ENCODE results near the gene MYO1B.

MYO1B gene

GRCh38 chr2:191465766-191466420, 220.7 kb downstream of the MYO1B start:
- Histone ChIP-seq H2AFZ (ENCODE audit: low read length) (no peak overlapping the region), H4K20me1 (ENCODE audit: insufficient read depth, low read length, poor library complexity, severe bottlenecking) (no peaks in the 10 kb centered on the region), H3F3A (ENCODE audit: low read depth) (no peaks in the 10 kb centered on the region), H3K4me1 (ENCODE audit: insufficient read depth, low read length, poor library complexity, severe bottlenecking) (no peaks in the 10 kb centered on the region), H3K27me3 (ENCODE audit: insufficient read depth, low read length, poor library complexity, severe bottlenecking) (no peaks in the 10 kb centered on the region), H3K9ac (ENCODE audit: low read depth, low read length, poor library complexity, severe bottlenecking) (no peak overlapping the region), H3K4me2 (ENCODE audit: low read depth, low read length, poor library complexity, severe bottlenecking) (no peak overlapping the region), H3K9me3 (ENCODE audit: insufficient read depth, low read depth, low read length) (no peaks in the 10 kb centered on the region), H3K36me3 (ENCODE audit: insufficient read depth, low read length) (no peaks in the 10 kb centered on the region), H3K79me2 (ENCODE audit: insufficient read depth, low read length) (no peaks in the 10 kb centered on the region), H3K9me2 (replicated peaks; ENCODE audit: low read depth, low read length) (no peaks in the 10 kb centered on the region), H3K4me3 (ENCODE audit: low read length, poor library complexity, severe bottlenecking) (no peak overlapping the region)
- no peak for TF ChIP-seq EZH2phosphoT487 (IDR thresholded peaks at IDR 0.05; ENCODE audit: borderline replicate concordance)
- TF ChIP-seq CTCF (conservative IDR thresholded peaks at IDR 0.05; ENCODE audit: low read length) = no peak

- Histone ChIP-seq H3K4me1 (ENCODE audit: insufficient read depth, low read length, poor library complexity, severe bottlenecking) (no peaks in the 10 kb centered on the region), H3K4me3 (ENCODE audit: low read length, poor library complexity, severe bottlenecking) (no peak overlapping the region), H3K4me2 (ENCODE audit: low read depth, low read length, poor library complexity, severe bottlenecking) (no peak overlapping the region), H2AFZ (ENCODE audit: low read length) (peak overlapping the region; percentile 16; the same call in 1 of the 2 replicates), H3K36me3 (ENCODE audit: insufficient read depth, low read length) (no peaks in the 10 kb centered on the region), H4K20me1 (ENCODE audit: insufficient read depth, low read length, poor library complexity, severe bottlenecking) (no peaks in the 10 kb centered on the region), H3K9ac (ENCODE audit: low read depth, low read length, poor library complexity, severe bottlenecking) (no peak overlapping the region), H3K79me2 (ENCODE audit: insufficient read depth, low read length) (no peaks in the 10 kb centered on the region), H3K27me3 (ENCODE audit: insufficient read depth, low read length, poor library complexity, severe bottlenecking) (no peaks in the 10 kb centered on the region), H3K9me3 (ENCODE audit: insufficient read depth, low read depth, low read length) (no peaks in the 10 kb centered on the region), H3K9me2 (replicated peaks; ENCODE audit: low read depth, low read length) (no peaks in the 10 kb centered on the region), H3F3A (ENCODE audit: low read depth) (no peaks in the 10 kb centered on the region)
- TF ChIP-seq EZH2phosphoT487 (IDR thresholded peaks at IDR 0.05; ENCODE audit: borderline replicate concordance) (no peak), CTCF (conservative IDR thresholded peaks at IDR 0.05; ENCODE audit: low read length) (no peak)
Observed at GRCh38 chr2:191467113-191467512, 221.9 kb downstream of the MYO1B start.

GRCh38 chr2:191470306-191470705, 225.1 kb downstream of the MYO1B start:
- Histone ChIP-seq H3K4me2 (ENCODE audit: low read depth, low read length, poor library complexity, severe bottlenecking) (no peak overlapping the region), H3K79me2 (ENCODE audit: insufficient read depth, low read length) (no peaks in the 10 kb centered on the region), H3K36me3 (ENCODE audit: insufficient read depth, low read length) (no peaks in the 10 kb centered on the region)

More at GRCh38 chr2:191470306-191470705, 225.1 kb downstream of the MYO1B start:
- no peaks in the 10 kb centered on the region for H3F3A ChIP-seq (ENCODE audit: low read depth)
- H3K27me3 ChIP-seq (ENCODE audit: insufficient read depth, low read length, poor library complexity, severe bottlenecking) = no peaks in the 10 kb centered on the region
- TF ChIP-seq EZH2phosphoT487 (IDR thresholded peaks at IDR 0.05; ENCODE audit: borderline replicate concordance) (no peak), CTCF (conservative IDR thresholded peaks at IDR 0.05; ENCODE audit: low read length) (no peak)
- no peak overlapping the region for H2AFZ ChIP-seq (ENCODE audit: low read length)
- H4K20me1 ChIP-seq (ENCODE audit: insufficient read depth, low read length, poor library complexity, severe bottlenecking) = no peaks in the 10 kb centered on the region
- no peak overlapping the region for H3K4me3 ChIP-seq (ENCODE audit: low read length, poor library complexity, severe bottlenecking)
- H3K9me2 ChIP-seq (replicated peaks; ENCODE audit: low read depth, low read length) = no peaks in the 10 kb centered on the region
- no peak overlapping the region for H3K9ac ChIP-seq (ENCODE audit: low read depth, low read length, poor library complexity, severe bottlenecking)
- no peaks in the 10 kb centered on the region for H3K9me3 ChIP-seq (ENCODE audit: insufficient read depth, low read depth, low read length)
- no peaks in the 10 kb centered on the region for H3K4me1 ChIP-seq (ENCODE audit: insufficient read depth, low read length, poor library complexity, severe bottlenecking)

Measured in Loucy (cell line).